HepG2 (cell line): ENCODE data around the gene SNF8. TPM values are rescaled to one million over a fixed set of nuclear protein-coding genes. Genes with fewer than 3 reads are reported as not detected.

ENCODE experiments used
- AFF4 ChIP-seq: sonication (generic); formaldehyde crosslinking; IDR thresholded peaks from 2 replicates; pipeline ENCODE4 v1.4.0; 2020; ENCODE audit warnings: missing genetic modification reagents
- CREBL2 ChIP-seq: sonication (generic); formaldehyde crosslinking; IDR thresholded peaks from 2 replicates; pipeline ENCODE4 v1.8.1; 2023; ENCODE audit warnings: missing genetic modification reagents, mild to moderate bottlenecking, borderline replicate concordance
- KDM5B ChIP-seq: sonication (generic); formaldehyde crosslinking; IDR thresholded peaks from 2 replicates; pipeline ENCODE4 v1.4.0; 2020; ENCODE audit warnings: missing genetic modification reagents, mild to moderate bottlenecking, borderline replicate concordance
- MBNL3 ChIP-seq: fragments of 250-450 bp; sonication (Bioruptor Pico); conservative IDR thresholded peaks from 2 replicates; pipeline ENCODE4 v1.8.0; 2022; ENCODE audit warnings: mild to moderate bottlenecking, inconsistent platforms
- MEIS1 ChIP-seq: sonication (generic); formaldehyde crosslinking; IDR thresholded peaks from 2 replicates; pipeline ENCODE4 v1.9.0; 2021; ENCODE audit warnings: mild to moderate bottlenecking, missing genetic modification reagents, moderate library complexity, borderline replicate concordance
- MLX ChIP-seq: IDR thresholded peaks from 2 replicates; pipeline ENCODE4 v1.6.1; 2016
- MNT ChIP-seq: fragments of 450-650 bp; IDR thresholded peaks from 2 replicates; pipeline ENCODE4 v1.6.1; 2016
- POLR2AphosphoS5 ChIP-seq: IDR thresholded peaks from 2 replicates; pipeline ENCODE4 v1.6.1; 2012; ENCODE audit warnings: low read depth, low read length
- PRDM10 ChIP-seq: sonication (generic); formaldehyde crosslinking; IDR thresholded peaks from 2 replicates; pipeline ENCODE4 v1.4.0; 2020; ENCODE audit warnings: low read depth, missing genetic modification reagents
- RNF219 ChIP-seq: sonication (generic); formaldehyde crosslinking; IDR thresholded peaks from 2 replicates; pipeline ENCODE4 v1.5.0; 2020; ENCODE audit warnings: mild to moderate bottlenecking, missing genetic modification reagents
- TEAD2 ChIP-seq: sonication (generic); formaldehyde crosslinking; IDR thresholded peaks from 2 replicates; pipeline ENCODE4 v1.9.0; 2021; ENCODE audit warnings: missing genetic modification reagents
- THAP11 ChIP-seq: IDR thresholded peaks from 2 replicates; pipeline ENCODE4 v1.6.1; 2016; ENCODE audit warnings: missing biosample characterization, missing genetic modification reagents
- TOE1 ChIP-seq: sonication (generic); formaldehyde crosslinking; IDR thresholded peaks from 2 replicates; pipeline ENCODE4 v1.4.0; 2020; ENCODE audit warnings: mild to moderate bottlenecking, missing genetic modification reagents
- YEATS2 ChIP-seq: sonication (generic); formaldehyde crosslinking; IDR thresholded peaks from 2 replicates; pipeline ENCODE4 v1.4.0; 2020; ENCODE audit warnings: missing genetic modification reagents, borderline replicate concordance
- ZFP36L2 ChIP-seq: sonication (generic); formaldehyde crosslinking; IDR thresholded peaks from 2 replicates; pipeline ENCODE4 v1.4.0; 2020; ENCODE audit warnings: missing genetic modification reagents
- ZNF264 ChIP-seq: sonication (generic); formaldehyde crosslinking; IDR thresholded peaks from 2 replicates; pipeline ENCODE4 v1.4.0; 2020; ENCODE audit warnings: missing genetic modification reagents
- polyA plus RNA-seq, 8 experiments: library from polyadenylated mRNA; depleted of rRNA in 3 of 8; stranded (reverse) in 7 of 8; unstranded in 1 of 8; fragments of >200 nt; fragmentation: Illumina TruSeq in 4 of 8; extraction: Trizol in 4 of 8; gene quantifications; 2 replicates each; pipeline versions ENCODE4 v1.2.1 to v1.2.3, GENCODE V29; 2011 to 2016; ENCODE audit warnings: low read depth in 4 of 8, missing spikeins in 1 of 8, mixed read lengths in 1 of 8; ENCODE audit not compliant: insufficient read depth in 1 of 8
- total RNA-seq, 5 experiments: library from RNA; depleted of rRNA; stranded (reverse); fragments of >200 nt; fragmentation: Illumina TruSeq; extraction: Trizol; gene quantifications; 2 replicates each; pipeline ENCODE4 v1.2.3, GENCODE V29; 2016; ENCODE audit warnings: low read depth in 1 of 5

SNF8 gene
- total and polyA plus RNA-seq, 2 of the 13 experiments (the other 11 are each of a cell fraction or from before 2014, with no cell fraction given) = 114 to 153 TPM

GRCh38 chr17:48944515-48945260 is at the start of gene SNF8 (continued):
- TF ChIP-seq MLX = peak; percentile 88
- TF ChIP-seq TEAD2 = peak; percentile 74; the same call in 1 of the 2 replicates
- peak; percentile 95; the same call in 1 of the 2 replicates for TF ChIP-seq ZNF264 (CRISPR knock-in tag)
- TF ChIP-seq CREBL2 (CRISPR knock-in tag) = peak; percentile 83; the same call in 1 of the 2 replicates
- no peak for TF ChIP-seq AFF4 (CRISPR knock-in tag)
- TF ChIP-seq MEIS1 (CRISPR knock-in tag) = peak; percentile 85; the same call in 1 of the 2 replicates
- no peak for TF ChIP-seq MBNL3 (CRISPR knock-in tag)
- peak; percentile 97 for TF ChIP-seq KDM5B
- peak; percentile 98 for TF ChIP-seq YEATS2 (CRISPR knock-in tag)
- peak; percentile 95 for TF ChIP-seq POLR2AphosphoS5
- TF ChIP-seq THAP11 = peak; percentile 96
- TF ChIP-seq RNF219 (CRISPR knock-in tag) = no peak
- peak; percentile 18; the same call in 1 of the 2 replicates for TF ChIP-seq MNT
- no peak for TF ChIP-seq ZFP36L2 (CRISPR knock-in tag)
- TF ChIP-seq TOE1 (CRISPR knock-in tag) = peak; percentile 68; the same call in 1 of the 2 replicates
- peak; percentile 75; the same call in 1 of the 2 replicates for TF ChIP-seq PRDM10 (CRISPR knock-in tag)
